ENCODE measurements around the gene C11orf21. TPM values are rescaled to one million over a fixed set of nuclear protein-coding genes. Genes with fewer than 3 reads are reported as not detected.
"Not testable (repeated sequence)": the region's sequence is repeated elsewhere in the genome, so short reads cannot be mapped to it uniquely, and the experiment has no call there.

C11orf21 gene
- 10 to 100 TPM; 13.6 to 16.6 TPM for total RNA-seq

DNA sequence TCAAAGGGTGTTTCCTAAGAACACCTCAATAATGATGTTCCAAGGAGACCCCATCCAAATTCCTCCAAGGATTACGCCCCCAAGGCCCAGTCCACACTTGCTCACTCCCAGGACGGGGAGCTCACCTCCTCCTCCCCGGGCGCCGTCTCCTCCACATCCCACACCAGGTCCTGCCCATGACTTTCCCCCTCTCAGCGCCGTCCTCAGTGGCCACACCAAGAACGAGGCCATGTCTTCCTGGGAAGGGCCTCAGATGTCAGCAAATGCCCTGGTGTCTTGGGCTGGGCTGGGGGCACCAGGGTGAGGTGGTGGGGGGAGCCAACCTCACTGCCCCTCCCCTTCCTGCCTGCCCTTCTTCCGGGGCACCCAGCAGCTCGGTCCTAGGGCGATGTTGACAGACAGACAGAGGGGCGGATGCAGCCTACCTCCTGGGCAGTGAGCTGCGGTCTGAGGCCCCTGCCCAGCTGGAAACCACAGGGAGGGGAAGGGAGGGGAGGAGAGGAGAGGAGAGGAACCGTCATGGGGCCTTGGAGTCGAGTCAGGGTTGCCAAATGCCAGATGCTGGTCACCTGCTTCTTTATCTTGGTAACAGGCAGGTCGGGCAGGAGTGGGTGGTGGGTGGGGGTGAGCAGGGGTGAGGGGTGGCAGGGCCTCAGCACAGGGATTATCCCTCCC is at the start of gene C11orf21, which contains the start of gene TSPAN32:
Gene C11orf21, minus strand, starts transcription at position 288 of the 675 bp plus-strand sequence. Its CDS starts 110 bp downstream, at position 178.
Gene TSPAN32, plus strand, starts transcription at position 383 of the 675 bp plus-strand sequence. Its CDS starts 137 bp downstream, at position 520.
- Mint-ChIP-seq H3K4me3 (peak within 1 kb of the TSS; percentile 97 to 98), H3K27me3 (ENCODE audit: low read depth) (no peaks in the 10 kb centered on the region), H3K9me3 (no peaks in the 10 kb centered on the region), H3K36me3 (ENCODE audit: insufficient read depth in 2 of 2) (peaks cover 0 to 2% of the 10 kb centered on the region in 2 donors), H3K27ac (peak within 1 kb of the TSS; percentile 72), H3K4me1 (ENCODE audit: low read depth) (peaks cover 33% of the 10 kb centered on the region)
- peak; percentile 80 to 82 for DNase-seq
- peak; percentile 82 to 87 for ATAC-seq (replicated peaks in 1 of 2)

DNA sequence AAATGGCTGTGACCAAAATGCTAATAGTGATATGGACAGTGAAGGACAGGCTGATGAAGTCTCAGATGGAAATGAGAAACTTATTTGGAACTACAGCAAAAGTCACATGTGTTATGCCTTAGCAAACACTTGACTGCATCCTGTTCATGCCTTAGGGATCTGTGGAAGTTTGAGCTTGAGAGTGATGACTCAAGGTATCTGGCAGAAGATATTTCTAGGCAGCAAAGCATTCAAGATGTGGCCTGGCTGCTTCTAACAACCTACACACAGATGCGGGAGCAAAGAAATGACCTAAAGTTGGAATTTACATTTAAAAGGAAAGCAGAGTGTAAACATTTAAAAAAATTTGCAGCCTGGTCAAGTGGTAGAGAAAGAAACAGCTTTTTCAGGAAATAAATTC is 47.3 kb upstream of the C11orf21 start:
- Mint-ChIP-seq H3K36me3 (ENCODE audit: insufficient read depth in 2 of 2) (peaks cover 1 to 5% of the 10 kb centered on the region in 2 donors), H3K4me1 (ENCODE audit: low read depth) (no peaks in the 10 kb centered on the region), H3K27ac (no peak overlapping the region), H3K4me3 (no peak overlapping the region), H3K9me3 (peaks cover 9% of the 10 kb centered on the region in 2 donors), H3K27me3 (ENCODE audit: low read depth) (no peaks in the 10 kb centered on the region)
- no peak for ATAC-seq (replicated peaks in 1 of 2)
- DNase-seq, result no peak

DNA sequence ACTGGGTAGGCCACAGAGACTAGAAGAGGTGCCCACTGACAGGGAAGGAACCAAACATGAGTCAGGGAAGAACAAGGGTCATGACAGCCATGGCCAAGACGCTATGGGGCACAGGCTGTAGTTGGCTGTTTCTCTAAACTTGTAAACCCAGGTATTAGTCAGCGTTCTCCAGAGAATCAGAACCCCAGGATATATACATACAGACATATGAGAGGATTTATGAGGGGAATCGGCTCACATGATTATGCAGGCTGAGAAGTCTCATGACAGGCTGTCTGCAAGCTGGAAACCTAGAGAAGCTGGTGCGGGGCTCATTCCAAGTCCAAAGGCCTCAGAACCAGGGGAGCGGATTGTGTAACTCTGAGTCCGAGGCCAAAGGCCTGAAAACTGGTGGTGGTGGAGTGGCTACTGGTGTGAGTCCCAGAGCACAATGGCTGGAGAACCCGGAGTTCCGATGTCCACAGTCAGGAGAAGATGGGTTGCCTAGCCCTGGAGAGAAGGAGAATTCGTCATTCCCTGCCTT is 45.7 kb upstream of the C11orf21 start:
- ATAC-seq (replicated peaks in 1 of 2) (no peak), DNase-seq (no peak)
- Mint-ChIP-seq H3K36me3 (ENCODE audit: insufficient read depth in 2 of 2) (peaks cover 1 to 5% of the 10 kb centered on the region in 2 donors), H3K4me1 (ENCODE audit: low read depth) (no peaks in the 10 kb centered on the region), H3K27ac (no peak overlapping the region), H3K9me3 (peaks cover 9% of the 10 kb centered on the region in 2 donors), H3K4me3 (no peak overlapping the region), H3K27me3 (ENCODE audit: low read depth) (no peaks in the 10 kb centered on the region)

DNA sequence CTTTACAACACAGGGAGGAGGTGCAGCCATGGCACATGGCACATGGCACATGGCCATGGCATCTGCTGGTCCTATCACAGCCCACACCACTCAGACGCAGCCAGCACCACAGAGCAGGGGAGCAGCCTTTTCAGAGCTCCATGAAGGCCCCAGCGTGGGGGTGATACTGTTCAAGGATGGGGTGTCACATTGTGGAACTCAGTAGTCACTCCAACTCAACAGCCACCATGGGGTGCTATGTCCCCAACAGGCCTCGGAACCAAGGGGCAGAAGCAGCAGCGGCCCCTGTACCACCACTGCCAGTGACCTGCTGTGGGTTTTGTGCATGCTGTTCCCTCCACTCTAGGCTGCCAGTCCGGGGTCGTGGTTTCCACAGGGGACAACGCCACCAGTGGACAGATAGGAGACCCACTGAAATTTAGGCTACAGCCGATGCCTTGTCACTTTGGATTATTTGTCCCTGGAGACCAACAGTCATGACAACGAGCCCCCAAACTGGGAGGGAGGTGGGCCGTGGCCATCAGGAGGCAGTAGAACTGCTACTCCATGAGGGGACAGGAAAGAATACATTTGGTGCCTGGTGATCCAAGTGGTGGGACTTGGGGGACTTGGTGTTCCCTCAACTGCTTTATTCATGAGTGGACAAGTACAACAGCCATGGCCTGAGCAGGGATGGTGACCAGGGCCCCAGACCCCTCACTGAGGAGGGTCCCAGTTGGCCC is 45.0 kb upstream of the C11orf21 start:
- DNase-seq (no peak), ATAC-seq (replicated peaks in 1 of 2) (no peak)
- H3K4me1 Mint-ChIP-seq (ENCODE audit: low read depth), result no peaks in the 10 kb centered on the region
- no peak overlapping the region for H3K27ac Mint-ChIP-seq
- H3K4me3 Mint-ChIP-seq, result no peak overlapping the region
- H3K9me3 Mint-ChIP-seq, result peaks cover 9% of the 10 kb centered on the region in 2 donors
- peaks cover 1 to 5% of the 10 kb centered on the region in 2 donors for H3K36me3 Mint-ChIP-seq (ENCODE audit: insufficient read depth in 2 of 2)
- no peaks in the 10 kb centered on the region for H3K27me3 Mint-ChIP-seq (ENCODE audit: low read depth)

DNA sequence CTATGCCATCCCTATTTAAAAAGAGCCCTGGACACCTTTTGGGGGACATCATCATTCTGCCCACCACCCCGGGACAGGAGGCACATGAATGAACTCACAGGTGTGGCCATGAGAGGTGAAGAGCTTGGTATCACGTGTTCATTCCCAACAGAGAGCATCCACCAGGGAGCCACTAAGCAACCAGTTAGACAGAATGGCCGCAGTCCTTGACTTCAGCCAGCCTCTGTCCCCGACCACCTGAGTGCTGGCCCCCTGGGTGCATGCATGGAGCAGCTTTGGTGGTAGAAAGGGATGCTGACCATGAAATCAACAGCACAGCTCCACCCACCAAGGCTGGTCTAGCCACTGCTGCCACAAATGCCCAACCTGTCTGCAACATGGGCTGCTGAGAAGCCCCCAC is 44.3 kb upstream of the C11orf21 start:
- Mint-ChIP-seq H3K27ac (no peak overlapping the region), H3K27me3 (ENCODE audit: low read depth) (no peaks in the 10 kb centered on the region), H3K4me3 (no peak overlapping the region), H3K36me3 (ENCODE audit: insufficient read depth in 2 of 2) (peaks cover 1 to 5% of the 10 kb centered on the region in 2 donors), H3K9me3 (peaks cover 9% of the 10 kb centered on the region in 2 donors), H3K4me1 (ENCODE audit: low read depth) (no peaks in the 10 kb centered on the region)
- ATAC-seq (replicated peaks in 1 of 2) (no peak), DNase-seq (no peak)

DNA sequence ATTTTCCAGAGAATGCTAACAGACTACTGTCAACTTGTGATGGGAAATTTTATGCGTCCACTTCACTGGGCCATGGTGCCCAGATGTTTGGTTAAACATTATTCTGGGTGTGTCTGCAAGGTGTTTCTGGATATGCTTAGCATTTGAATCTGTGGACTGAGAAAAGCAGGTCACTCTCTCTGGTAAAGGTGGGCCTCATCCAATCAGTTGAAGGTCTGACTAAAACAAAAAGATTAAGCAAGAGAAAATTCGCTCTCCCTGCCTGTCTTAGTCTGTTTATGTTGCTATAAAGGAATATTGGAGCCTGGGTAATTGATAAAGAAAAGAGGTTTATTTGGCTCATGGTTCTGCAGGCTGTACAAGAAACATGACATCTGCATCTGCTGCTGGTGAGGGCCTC is 43.3 kb upstream of the C11orf21 start:
- Mint-ChIP-seq H3K36me3 (ENCODE audit: insufficient read depth in 2 of 2) (peaks cover 1 to 5% of the 10 kb centered on the region in 2 donors), H3K4me1 (ENCODE audit: low read depth) (no peaks in the 10 kb centered on the region), H3K27me3 (ENCODE audit: low read depth) (no peaks in the 10 kb centered on the region), H3K27ac (no peak overlapping the region), H3K4me3 (no peak overlapping the region), H3K9me3 (peaks cover 9% of the 10 kb centered on the region in 2 donors)
- no peak for ATAC-seq (replicated peaks in 1 of 2)
- DNase-seq, result no peak

DNA sequence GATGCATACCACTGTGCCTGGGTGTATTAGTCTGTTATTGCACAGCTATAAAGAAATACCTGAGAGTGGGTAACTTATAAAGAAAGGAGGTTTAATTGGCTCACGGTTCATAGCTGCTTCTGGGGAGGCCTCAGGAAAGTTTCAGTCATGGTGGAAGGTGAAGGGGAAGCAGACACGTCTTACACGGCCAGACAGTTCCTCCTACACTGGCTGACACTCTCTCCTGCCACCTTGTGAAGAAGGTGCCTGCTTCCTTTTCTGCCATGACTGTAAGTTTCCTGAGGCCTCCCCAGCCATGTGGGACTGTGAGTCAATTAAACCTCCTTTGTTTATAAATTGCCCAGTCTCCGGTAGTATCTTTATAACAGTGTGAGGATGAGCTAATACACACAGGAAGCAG is 41.8 kb upstream of the C11orf21 start:
- Mint-ChIP-seq H3K27ac (no peak overlapping the region), H3K36me3 (ENCODE audit: insufficient read depth in 2 of 2) (peaks cover 0 to 1% of the 10 kb centered on the region in 2 donors), H3K27me3 (ENCODE audit: low read depth) (no peaks in the 10 kb centered on the region), H3K9me3 (peaks cover 4 to 5% of the 10 kb centered on the region in 2 donors), H3K4me3 (no peak overlapping the region), H3K4me1 (ENCODE audit: low read depth) (no peaks in the 10 kb centered on the region)
- DNase-seq (no peak), ATAC-seq (replicated peaks in 1 of 2) (no peak)

DNA sequence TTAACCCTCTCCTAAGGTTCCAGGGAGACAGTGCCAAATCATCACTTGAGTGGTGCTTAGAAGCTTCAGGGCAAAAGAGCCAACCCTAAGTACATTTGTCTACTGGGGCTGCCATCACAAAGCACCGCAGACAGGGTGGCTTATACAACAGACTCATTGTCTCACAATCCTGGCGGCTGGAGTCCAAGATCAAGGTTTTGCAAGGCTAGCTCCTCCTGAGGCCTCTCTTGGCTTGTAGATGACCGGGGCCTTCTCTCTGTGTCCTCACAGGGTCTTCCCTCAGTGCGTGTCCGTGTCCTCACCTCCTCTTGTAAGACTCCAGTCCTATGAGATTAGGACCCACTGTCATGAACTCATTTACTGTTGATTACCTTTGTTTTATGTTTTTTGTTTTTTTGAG is 41.3 kb upstream of the C11orf21 start:
- peaks cover 0 to 2% of the 10 kb centered on the region in 2 donors for H3K9me3 Mint-ChIP-seq
- ATAC-seq (replicated peaks in 1 of 2) (no peak), DNase-seq (no peak)
- peaks cover 0 to 1% of the 10 kb centered on the region in 2 donors for H3K36me3 Mint-ChIP-seq (ENCODE audit: insufficient read depth in 2 of 2)
- no peak overlapping the region for H3K4me3 Mint-ChIP-seq
- no peak overlapping the region for H3K27ac Mint-ChIP-seq
- no peaks in the 10 kb centered on the region for H3K4me1 Mint-ChIP-seq (ENCODE audit: low read depth)
- H3K27me3 Mint-ChIP-seq (ENCODE audit: low read depth), result no peaks in the 10 kb centered on the region

DNA sequence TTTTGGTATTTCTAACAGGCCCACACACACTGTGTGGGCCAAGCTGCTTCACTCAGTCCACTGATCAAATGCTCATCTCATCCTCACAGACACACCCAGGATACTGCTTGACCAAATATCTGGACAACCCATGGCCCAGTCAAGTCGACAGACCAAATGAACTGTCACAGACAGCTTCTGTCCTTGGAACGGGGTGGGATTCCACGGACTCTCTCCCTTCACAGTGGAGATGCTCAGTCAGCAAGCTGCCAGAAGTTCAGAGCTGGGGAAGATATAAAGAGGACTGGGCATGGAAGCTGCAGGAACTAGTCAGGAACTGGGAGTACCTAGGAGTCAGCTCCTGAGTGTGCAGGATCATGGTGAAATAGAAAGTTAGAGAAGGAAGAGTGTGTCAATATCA is 40.8 kb upstream of the C11orf21 start:
- no peaks in the 10 kb centered on the region for H3K27me3 Mint-ChIP-seq (ENCODE audit: low read depth)
- H3K27ac Mint-ChIP-seq, result no peak overlapping the region
- no peaks in the 10 kb centered on the region for H3K4me1 Mint-ChIP-seq (ENCODE audit: low read depth)
- DNase-seq, result no peak
- H3K4me3 Mint-ChIP-seq, result no peak overlapping the region
- H3K36me3 Mint-ChIP-seq (ENCODE audit: insufficient read depth in 2 of 2), result peaks cover 0 to 1% of the 10 kb centered on the region in 2 donors
- ATAC-seq (replicated peaks in 1 of 2), result no peak
- H3K9me3 Mint-ChIP-seq, result peaks cover 0 to 2% of the 10 kb centered on the region in 2 donors

DNA sequence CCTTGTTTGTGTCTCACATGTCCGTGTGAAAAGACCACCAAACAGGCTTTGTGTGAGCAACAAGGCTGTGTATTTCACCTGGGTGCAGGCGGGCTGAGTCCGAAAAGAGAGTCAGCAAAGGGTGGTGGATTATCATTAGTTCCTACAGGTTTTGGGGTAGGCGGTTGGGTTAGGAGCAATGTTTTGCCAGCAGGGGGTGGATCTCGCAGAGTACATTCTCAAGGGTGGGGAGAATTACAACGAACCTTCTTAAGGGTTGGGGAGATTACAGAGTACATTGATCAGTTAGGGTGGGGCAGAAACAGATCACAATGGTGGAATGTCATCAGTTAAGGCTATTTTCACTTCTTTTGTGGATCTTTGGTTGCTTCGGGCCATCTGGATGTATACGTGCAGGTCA is 37.0 kb upstream of the C11orf21 start:
- H3K27ac Mint-ChIP-seq; H3K4me1 Mint-ChIP-seq (ENCODE audit: low read depth); H3K36me3 Mint-ChIP-seq (ENCODE audit: insufficient read depth in 2 of 2); H3K4me3 Mint-ChIP-seq; DNase-seq; H3K9me3 Mint-ChIP-seq; H3K27me3 Mint-ChIP-seq (ENCODE audit: low read depth); ATAC-seq (replicated peaks in 1 of 2): not testable (repeated sequence)

DNA sequence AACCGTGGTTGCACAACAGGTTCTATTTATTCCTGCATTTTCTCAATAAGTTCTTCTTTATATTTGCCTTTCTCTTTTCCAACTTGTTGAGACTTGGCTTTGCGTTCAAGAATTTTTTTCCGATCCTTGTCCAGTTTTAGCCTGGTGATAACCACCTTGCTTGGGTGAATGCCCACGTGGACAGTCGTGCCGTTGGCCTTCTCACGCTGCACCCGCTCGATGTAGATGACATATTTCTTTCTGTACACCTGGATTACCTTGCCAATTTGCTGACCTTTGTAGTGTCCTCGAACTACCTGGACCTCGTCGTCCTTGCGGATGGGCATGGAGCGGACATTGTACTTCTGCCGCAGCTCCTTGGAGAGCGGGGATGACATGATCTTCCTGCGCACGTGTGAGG is 33.6 kb upstream of the C11orf21 start:
- ATAC-seq (replicated peaks in 1 of 2); H3K4me3 Mint-ChIP-seq; H3K36me3 Mint-ChIP-seq (ENCODE audit: insufficient read depth in 2 of 2); H3K27ac Mint-ChIP-seq; H3K9me3 Mint-ChIP-seq; H3K4me1 Mint-ChIP-seq (ENCODE audit: low read depth); H3K27me3 Mint-ChIP-seq (ENCODE audit: low read depth); DNase-seq: not testable (repeated sequence)

DNA sequence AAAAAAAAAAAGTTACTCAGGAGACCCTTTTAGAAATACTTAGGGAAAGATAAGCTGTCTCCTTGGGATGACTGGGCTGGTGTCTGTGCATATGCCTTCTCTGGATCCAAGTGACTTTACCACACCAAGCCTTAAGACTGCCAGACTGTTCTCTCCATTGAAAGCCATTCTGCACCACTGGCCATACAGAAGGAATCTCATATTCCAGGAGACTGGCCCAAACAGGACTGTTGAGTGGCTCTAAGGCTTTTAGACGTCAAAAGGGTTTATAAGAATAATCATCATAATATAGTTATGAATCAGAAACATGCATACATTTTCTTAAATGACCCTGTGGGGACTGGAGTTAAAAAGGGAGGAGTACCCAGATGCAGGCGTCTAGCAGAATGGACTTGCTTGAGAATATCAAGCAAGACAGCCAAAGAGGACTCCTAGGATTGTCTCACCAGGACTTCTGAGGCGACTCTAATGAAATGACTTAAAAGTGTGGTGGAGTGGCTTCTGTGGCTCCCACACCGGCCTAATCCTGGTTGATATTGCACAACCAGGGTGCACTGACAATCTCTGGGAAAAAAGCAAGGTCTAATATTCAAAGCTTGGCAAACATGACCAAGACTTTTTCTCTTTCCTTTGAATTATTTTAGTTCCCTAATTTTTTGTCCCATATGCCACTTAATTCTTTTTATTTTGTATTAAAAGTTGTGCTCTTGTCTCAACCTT is 31.9 kb upstream of the C11orf21 start:
- H3K4me3 Mint-ChIP-seq; H3K27me3 Mint-ChIP-seq (ENCODE audit: low read depth); H3K4me1 Mint-ChIP-seq (ENCODE audit: low read depth); H3K36me3 Mint-ChIP-seq (ENCODE audit: insufficient read depth in 2 of 2); DNase-seq; H3K27ac Mint-ChIP-seq; H3K9me3 Mint-ChIP-seq; ATAC-seq (replicated peaks in 1 of 2): not testable (repeated sequence)

DNA sequence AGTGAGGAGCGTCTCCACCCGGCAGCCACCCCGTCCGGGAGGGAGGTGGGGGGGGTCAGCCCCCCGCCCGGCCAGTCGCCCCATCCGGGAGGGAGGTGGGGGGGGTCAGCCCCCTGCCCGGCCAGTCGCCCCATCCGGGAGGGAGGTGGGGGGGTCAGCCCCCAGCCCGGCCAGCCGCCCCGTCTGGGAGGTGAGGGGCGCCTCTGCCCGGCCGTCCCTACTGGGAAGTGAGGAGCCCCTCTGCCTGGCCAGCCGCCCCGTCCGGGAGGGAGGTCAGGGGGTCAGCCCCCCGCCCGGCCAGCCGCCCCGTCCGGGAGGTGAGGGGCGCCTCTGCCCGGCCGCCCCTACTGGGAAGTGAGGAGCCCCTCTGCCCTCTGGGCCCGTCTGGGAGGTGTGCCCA is 30.9 kb upstream of the C11orf21 start:
- not testable (repeated sequence) for ATAC-seq (replicated peaks in 1 of 2); H3K4me3 Mint-ChIP-seq; H3K27ac Mint-ChIP-seq; H3K36me3 Mint-ChIP-seq (ENCODE audit: insufficient read depth in 2 of 2); DNase-seq; H3K4me1 Mint-ChIP-seq (ENCODE audit: low read depth); H3K9me3 Mint-ChIP-seq
- H3K27me3 Mint-ChIP-seq (ENCODE audit: low read depth), result peaks cover 17% of the 10 kb centered on the region

Data from activated T-cell treated with anti-CD3 and anti-CD28 coated beads, Interleukin-2, amount 50 U/mL, for 72 hours (primary cell).